Transverse colon (tissue), 4 donors: ENCODE measurements around the gene SCN1A. TPM values are rescaled to one million over a fixed set of nuclear protein-coding genes. Genes with fewer than 3 reads are reported as not detected.

Experiments used
- DNase-seq: peaks from one replicate; pipeline ENCODE4 v3.0.0-alpha.2; 2019
- H3K27ac ChIP-seq, 4 donors: fragments of 200-600 bp; sonication (generic); 2 replicates each; pipeline ENCODE4 v1.5.1; 2016 to 2018; ENCODE audit warnings: inconsistent platforms in 4 of 4
- H3K27me3 ChIP-seq: fragments of 200-600 bp; sonication (generic); 2 replicates; pipeline ENCODE4 v1.5.1; 2017; ENCODE audit warnings: inconsistent platforms
- H3K36me3 ChIP-seq, 4 donors: fragments of 200-600 bp; sonication (generic); 2 replicates each; pipeline ENCODE4 v1.5.1; 2017 to 2019; ENCODE audit warnings: inconsistent platforms in 4 of 4
- H3K4me1 ChIP-seq, 4 donors: fragments of 200-600 bp; sonication (generic); 2 replicates each; pipeline ENCODE4 v1.5.1; 2017 to 2020; ENCODE audit warnings: inconsistent platforms in 4 of 4
- H3K4me3 ChIP-seq, 4 donors: fragments of 200-600 bp; sonication (generic); 1 replicate in 1 of 4; 2 replicates in 3 of 4; pipeline versions ENCODE4 v1.5.1 to v1.6.1; 2017 to 2019; ENCODE audit warnings: inconsistent platforms in 4 of 4
- H3K9me3 ChIP-seq, 2 donors: fragments of 200-600 bp; sonication (generic); 2 replicates each; pipeline ENCODE4 v1.5.1; 2017 to 2019; ENCODE audit warnings: inconsistent platforms in 2 of 2
- CTCF ChIP-seq, 5 experiments: fragments of 200-600 bp in 3 of 5; fragments of 450-650 bp in 2 of 5; sonication (generic) in 3 of 5; IDR thresholded peaks; 1 replicate in 2 of 5; 2 replicates in 3 of 5; pipeline ENCODE4 v1.5.1; 2016 to 2017; ENCODE audit warnings: antibody characterized with exemption in 5 of 5, inconsistent platforms in 3 of 5, mild to moderate bottlenecking in 2 of 5, moderate library complexity in 1 of 5
- EP300 ChIP-seq: sonication (generic); formaldehyde crosslinking; IDR thresholded peaks from one replicate; pipeline ENCODE4 v1.6.1; 2017; ENCODE audit warnings: antibody characterized with exemption, low read depth
- POLR2A ChIP-seq: fragments of 450-650 bp; IDR thresholded peaks from one replicate; pipeline ENCODE4 v1.6.1; 2016; ENCODE audit warnings: antibody characterized with exemption, mild to moderate bottlenecking, moderate library complexity
- POLR2AphosphoS5 ChIP-seq, 3 donors: sonication (generic); formaldehyde crosslinking; IDR thresholded peaks; one replicate each; pipeline ENCODE4 v1.6.1; 2016; ENCODE audit warnings: antibody characterized with exemption in 3 of 3
- WGBS, 2 donors: methylation state at CpG; one replicate each; pipeline ENCODE4 v1.1.5; 2018; ENCODE audit warnings: low coverage in 1 of 2; 5-methylcytosine and 5-hydroxymethylcytosine counted together
- in situ Hi-C, 4 donors: fragments of 200-750 bp; cut with MboI; loops; one replicate each; pipeline versions ENCODE4 v1.15.0 to v1.15.1; 2017; ENCODE audit warnings: low sequenced_read_pairs in 3 of 4, low pct_ligation_motif_present in 1 of 4, low pct_unique_long_range_greater_than_20kb in 1 of 4
- intact Hi-C: fragments of 100-400 bp; cut with DNase I; formaldehyde crosslinking; loops from one replicate; pipeline ENCODE4 v1.15.1; 2023; ENCODE audit warnings: low total_unique reads
- total RNA-seq, 4 donors: library from RNA; depleted of rRNA; stranded (reverse); fragments of >200 nt; gene quantifications; one replicate each; pipeline ENCODE4 v1.1.0, GENCODE V29; 2016

Gene SCN1A
- total RNA-seq, 4 donors from 2014 or later, result not detected

GRCh38 chr2:166118180-166118579, 9.6 kb downstream of the SCN1A start:
- no peaks in the 10 kb centered on the region for H3K27me3 ChIP-seq
- no peak overlapping the region for H3K4me3 ChIP-seq
- TF ChIP-seq CTCF (IDR thresholded peaks at IDR 0.05), result no peak
- TF ChIP-seq POLR2AphosphoS5 (IDR thresholded peaks at IDR 0.05), result no peak
- no peak overlapping the region for H3K27ac ChIP-seq
- intact Hi-C loops (no loop called here), in situ Hi-C loops (no loop called here)
- 88 to 94% methylated on average over 3 to 4 of the region's 4 CpGs for WGBS, 2 donors
- H3K36me3 ChIP-seq, result no peaks in the 10 kb centered on the region
- H3K9me3 ChIP-seq, result no peaks in the 10 kb centered on the region
- no peaks in the 10 kb centered on the region for H3K4me1 ChIP-seq
- DNase-seq, result no peak

- no peaks in the 10 kb centered on the region for H3K9me3 ChIP-seq
Observed at GRCh38 chr2:166117491-166117890, 10.3 kb downstream of the SCN1A start.

GRCh38 chr2:166115589-166115988, 12.2 kb downstream of the SCN1A start:
- intact Hi-C loops (no loop called here), in situ Hi-C loops (no loop called here)
- H3K36me3 ChIP-seq, result no peaks in the 10 kb centered on the region
- no peak for DNase-seq
- H3K27me3 ChIP-seq, result no peaks in the 10 kb centered on the region
- 70 to 73% methylated on average over 4 of the region's 4 CpGs for WGBS, 2 donors
- H3K27ac ChIP-seq, result no peak overlapping the region
- no peak overlapping the region for H3K4me3 ChIP-seq
- H3K4me1 ChIP-seq, result no peaks in the 10 kb centered on the region
- H3K9me3 ChIP-seq, result no peaks in the 10 kb centered on the region
- TF ChIP-seq EP300, result no peak
- TF ChIP-seq POLR2A, result no peak
- TF ChIP-seq CTCF (IDR thresholded peaks at IDR 0.05), result no peak

More at GRCh38 chr2:166117491-166117890, 10.3 kb downstream of the SCN1A start:
- 84 to 94% methylated on average over 6 of the region's 6 CpGs for WGBS, 2 donors
- no peak overlapping the region for H3K4me3 ChIP-seq
- intact Hi-C loops (no loop called here), in situ Hi-C loops (no loop called here)
- no peaks in the 10 kb centered on the region for H3K36me3 ChIP-seq
- no peaks in the 10 kb centered on the region for H3K27me3 ChIP-seq
- H3K27ac ChIP-seq, result no peak overlapping the region
- no peak for DNase-seq
- no peaks in the 10 kb centered on the region for H3K4me1 ChIP-seq
- TF ChIP-seq POLR2AphosphoS5 (IDR thresholded peaks at IDR 0.05), result no peak
- TF ChIP-seq EP300, result no peak
- TF ChIP-seq CTCF (IDR thresholded peaks at IDR 0.05), result no peak
- TF ChIP-seq POLR2A, result no peak

- Histone ChIP-seq H3K27me3 (no peaks in the 10 kb centered on the region), H3K9me3 (no peaks in the 10 kb centered on the region), H3K27ac (no peak overlapping the region), H3K4me1 (no peaks in the 10 kb centered on the region), H3K36me3 (no peaks in the 10 kb centered on the region), H3K4me3 (no peak overlapping the region)
- in situ Hi-C loops, result no loop called here
- TF ChIP-seq EP300 (no peak), POLR2A (no peak), CTCF (IDR thresholded peaks at IDR 0.05) (no peak), POLR2AphosphoS5 (IDR thresholded peaks at IDR 0.05) (no peak)
- intact Hi-C loops, result no loop called here
- 67 to 79% methylated on average over 1 of the region's 1 CpG for WGBS, 2 donors
- no peak for DNase-seq
Observed at GRCh38 chr2:166112193-166112605, 15.6 kb downstream of the SCN1A start.
